ENCODE data around the gene CCDC106.
A peak's percentile ranks its signal among the peaks of the same experiment; 100 is the strongest.

Gene CCDC106

GRCh38 chr19:55670280-55671053 is 22.5 kb downstream of the CCDC106 start:
- DNase-seq, result peak; percentile 27

- no peak for DNase-seq
Measured at GRCh38 chr19:55671054-55671378, 23.0 kb downstream of the CCDC106 start.

- no peak for DNase-seq
Measured at GRCh38 chr19:55672418-55672817, 24.4 kb downstream of the CCDC106 start.

- no peak for DNase-seq
Measured at GRCh38 chr19:55673465-55673864, 25.5 kb downstream of the CCDC106 start.

- no peak for DNase-seq
Measured at GRCh38 chr19:55673889-55674288, 25.9 kb downstream of the CCDC106 start.

GRCh38 chr19:55674459-55674840 is 26.4 kb downstream of the CCDC106 start:
- no peak for DNase-seq

- DNase-seq, result peak; percentile 97
Measured at GRCh38 chr19:55674841-55675660, 27.0 kb downstream of the CCDC106 start, which contains the start of gene EPN1. Gene EPN1, plus strand, starts transcription at chr19:55675226. Its CDS starts 3,402 bp downstream, at chr19:55678628.

GRCh38 chr19:55675661-55676354 is 27.8 kb downstream of the CCDC106 start:
- no peak for DNase-seq

- no peak for DNase-seq
Measured at GRCh38 chr19:55676383-55676782, 28.4 kb downstream of the CCDC106 start.

GRCh38 chr19:55676889-55677505 is 29.0 kb downstream of the CCDC106 start:
- DNase-seq, result no peak

- no peak for DNase-seq
Measured at GRCh38 chr19:55677572-55678028, 29.6 kb downstream of the CCDC106 start.

- DNase-seq, result no peak
Measured at GRCh38 chr19:55678121-55678671, 30.2 kb downstream of the CCDC106 start.

GRCh38 chr19:55679343-55680257 is 31.6 kb downstream of the CCDC106 start:
- DNase-seq, result no peak

GRCh38 chr19:55680339-55681130 is 32.5 kb downstream of the CCDC106 start:
- no peak for DNase-seq

GRCh38 chr19:55681131-55682092 is 33.4 kb downstream of the CCDC106 start:
- DNase-seq, result no peak

- no peak for DNase-seq
Measured at GRCh38 chr19:55683449-55684261, 35.6 kb downstream of the CCDC106 start.

GRCh38 chr19:55684946-55685681 is 37.1 kb downstream of the CCDC106 start:
- DNase-seq, result no peak

- no peak for DNase-seq
Measured at GRCh38 chr19:55685776-55686175, 37.8 kb downstream of the CCDC106 start.
